ENCODE results near the gene IL2RA.

DNA sequence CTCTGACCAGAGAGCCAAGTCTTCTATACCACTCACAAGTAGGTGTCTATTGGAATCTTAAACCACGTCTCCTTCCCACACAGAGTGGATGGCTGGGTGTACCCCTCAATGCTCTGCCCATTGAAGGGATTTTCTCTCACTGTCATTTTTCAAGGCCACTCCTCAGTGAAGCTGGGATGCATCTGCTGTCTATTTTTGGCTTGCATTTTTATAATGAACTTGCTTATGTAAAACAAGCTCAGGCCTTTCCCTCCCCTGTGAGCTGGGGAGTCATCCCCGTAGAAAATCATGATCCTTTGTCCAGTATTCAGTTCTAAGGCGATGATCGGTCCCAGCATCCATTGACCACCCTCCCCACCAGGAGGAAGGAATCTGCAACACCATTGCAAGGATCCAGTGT, 16.9 kb upstream of the IL2RA start:
- TF ChIP-seq EZH2 (IDR thresholded peaks at IDR 0.05) (no peak), POLR2AphosphoS5 (IDR thresholded peaks at IDR 0.05; ENCODE audit: borderline replicate concordance, low read depth, low read length) (no peak)
